Endothelial cell of umbilical vein (primary cell): Measurements from ENCODE around the gene MCOLN3.

Experiments used
- CTCF ChIP-seq, 2 donors: IDR thresholded peaks; 1 replicate in 1 of 2; 2 replicates in 1 of 2; pipeline ENCODE4 v1.5.1; 2011; ENCODE audit warnings: low read length in 2 of 2, mild to moderate bottlenecking in 2 of 2, moderate library complexity in 2 of 2, control low read depth in 1 of 2, inconsistent platforms in 1 of 2, low read depth in 1 of 2; ENCODE audit not compliant: insufficient read depth in 1 of 2; ENCODE audit errors: extremely low read depth in 1 of 2
- EZH2 ChIP-seq: IDR thresholded peaks from 2 replicates; pipeline ENCODE4 v1.6.1; 2012; ENCODE audit warnings: borderline replicate concordance, low read depth, mild to moderate bottlenecking, moderate library complexity, low read length, inconsistent platforms; ENCODE audit not compliant: severe bottlenecking
- FOS ChIP-seq: IDR thresholded peaks from 2 replicates; pipeline ENCODE4 v1.6.1; 2011; ENCODE audit warnings: mild to moderate bottlenecking, low read length, moderate library complexity, borderline replicate concordance; ENCODE audit not compliant: insufficient read depth
- GATA2 ChIP-seq: IDR thresholded peaks from 2 replicates; pipeline ENCODE4 v1.7.0; 2011; ENCODE audit warnings: low read depth, mild to moderate bottlenecking, moderate library complexity, mixed read lengths, low read length; ENCODE audit not compliant: insufficient read length, insufficient read depth
- POLR2A ChIP-seq: IDR thresholded peaks from 2 replicates; pipeline ENCODE4 v1.6.1; 2012; ENCODE audit warnings: low read depth, mild to moderate bottlenecking, control low read depth, low read length
- POLR2AphosphoS5 ChIP-seq: IDR thresholded peaks from 2 replicates; pipeline ENCODE4 v1.6.1; 2012; ENCODE audit warnings: low read depth, mild to moderate bottlenecking, control low read depth, low read length, moderate library complexity; ENCODE audit not compliant: insufficient read depth

DNA sequence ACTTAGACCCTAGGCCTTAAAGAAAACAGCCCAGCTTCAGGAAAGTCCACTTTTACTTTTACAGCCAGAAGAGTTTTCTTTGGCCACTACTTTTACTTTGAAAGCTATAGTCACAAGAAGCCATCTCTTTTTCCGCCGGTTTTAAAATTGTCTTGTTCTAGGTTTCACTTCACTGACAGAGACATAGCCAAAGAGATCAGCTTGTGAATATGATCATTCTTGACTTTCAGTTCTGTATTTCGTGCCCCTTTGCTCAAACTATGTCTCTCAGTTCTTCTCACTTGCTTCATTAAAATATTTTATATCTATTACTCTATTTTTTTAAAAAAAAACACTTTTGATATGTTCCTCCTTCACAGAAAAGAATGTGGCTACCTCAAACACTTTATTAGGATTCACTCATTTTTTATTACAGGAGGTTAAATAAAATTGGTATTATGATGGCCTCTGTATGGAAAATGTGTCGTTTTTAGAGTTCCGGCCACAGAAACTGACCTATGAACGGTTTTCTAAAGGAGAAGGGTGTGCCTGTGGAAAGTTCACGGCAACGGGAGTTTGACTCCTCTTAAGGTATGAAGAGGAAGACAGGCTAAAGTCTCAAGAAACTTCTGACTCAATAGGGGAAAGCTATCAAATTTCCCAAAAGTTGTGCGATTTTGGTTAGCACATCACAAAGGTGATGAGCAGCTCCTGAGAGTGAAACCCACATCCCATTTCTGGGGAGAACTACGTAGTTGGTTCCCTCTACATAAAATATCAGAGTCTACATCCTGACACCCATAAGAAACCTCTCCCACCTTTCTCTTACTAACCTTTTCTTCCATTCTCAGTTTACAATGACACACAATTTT is 52.6 kb downstream of the MCOLN3 start:
- TF ChIP-seq EZH2 (no peak), FOS (no peak), GATA2 (no peak), CTCF (IDR thresholded peaks at IDR 0.05; ENCODE audit: extremely low read depth in 1 of 2, insufficient read depth in 1 of 2, low read depth in 1 of 2, low read length in 2 of 2) (no peak), POLR2AphosphoS5 (no peak), POLR2A (no peak)
